SK-N-MC (cell line): ENCODE data around the gene ABCD1.
"Not testable (repeated sequence)": the region's sequence is repeated elsewhere in the genome, so short reads cannot be mapped to it uniquely, and the experiment has no call there.

Experiments
- EZH2 ChIP-seq: fragments of 200-600 bp; sonication (generic); IDR thresholded peaks from one replicate; pipeline ENCODE4 v1.6.1; 2017; ENCODE audit warnings: antibody characterized with exemption
- POLR2AphosphoS5 ChIP-seq: IDR thresholded peaks from 2 replicates; pipeline ENCODE4 v1.6.1; 2012; ENCODE audit warnings: mild to moderate bottlenecking, low read depth, low read length, borderline replicate concordance

DNA sequence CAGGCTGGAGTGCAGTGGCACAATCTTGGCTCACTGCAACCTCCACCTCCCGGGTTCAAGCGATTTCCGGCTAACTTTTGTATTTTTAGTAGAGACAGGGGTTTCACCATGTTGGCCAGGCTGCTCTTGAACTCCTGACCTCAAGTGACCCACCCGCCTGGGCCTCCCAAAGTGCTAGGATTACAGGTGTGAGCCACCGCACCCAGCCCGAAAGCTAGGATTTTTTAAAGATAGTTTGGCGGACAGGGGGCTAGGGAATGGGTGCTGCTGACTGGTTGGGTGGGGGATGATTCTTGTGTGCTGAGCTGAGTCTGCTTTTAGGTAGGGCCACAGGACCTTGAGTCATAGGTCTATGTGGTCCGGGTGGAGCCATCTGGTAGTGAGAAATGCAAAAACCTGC, 41.2 kb upstream of the ABCD1 start:
- TF ChIP-seq POLR2AphosphoS5, EZH2: not testable (repeated sequence)
